Measurements from ENCODE around the gene SEC61G. TPM values are rescaled to one million over a fixed set of nuclear protein-coding genes. Genes with fewer than 3 reads are reported as not detected.

Gene SEC61G
- total RNA-seq, result 199 and 528 TPM in 2 replicates

DNA sequence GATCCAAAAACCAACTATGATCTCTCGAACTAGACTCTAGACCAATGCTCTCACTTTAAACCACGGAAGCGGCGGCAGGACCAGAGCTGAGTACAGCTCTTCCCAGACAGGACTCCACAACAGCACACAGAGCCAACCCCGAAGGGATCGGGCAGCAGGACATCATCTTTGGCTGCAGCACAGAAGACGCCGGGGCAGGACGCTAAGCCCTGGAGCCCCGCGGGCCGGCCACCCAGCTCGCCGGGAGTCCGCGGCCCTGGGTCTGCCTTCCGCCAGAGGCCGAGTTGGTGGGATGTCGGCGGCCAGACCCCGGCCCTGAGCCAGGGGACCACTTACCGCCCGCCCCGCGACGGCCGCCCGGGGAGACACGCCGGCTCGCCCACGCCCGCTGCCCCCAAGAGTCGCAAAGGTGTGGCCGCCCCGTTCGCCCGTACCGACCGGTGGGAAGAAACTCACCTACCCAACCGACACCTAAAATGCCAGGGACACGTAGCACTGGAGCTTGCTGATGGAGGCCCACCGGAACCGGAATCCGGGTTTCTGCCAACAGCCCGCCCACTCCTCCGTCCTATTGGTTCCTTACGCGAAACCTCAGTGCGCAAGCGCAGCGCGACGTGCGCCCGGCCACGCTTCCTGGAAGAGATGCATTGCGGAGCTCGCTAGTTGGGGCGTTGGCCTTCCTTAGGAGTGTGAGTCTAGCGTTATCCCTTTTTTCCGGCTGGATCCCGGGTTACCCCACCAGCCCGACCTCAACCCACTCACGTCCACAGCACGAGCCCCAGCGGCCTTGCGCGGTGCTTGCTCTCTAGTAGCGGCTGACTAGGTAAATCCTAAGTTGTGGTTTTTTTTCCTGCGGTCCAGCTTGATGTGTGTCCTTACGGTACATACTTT, at the start of gene SEC61G:
SEC61G (minus strand) TSS at position 510 of the 891 bp plus-strand sequence. CDS start 1,623 bp downstream, outside the sequence.

Other genes with a start within 250 kb of the SEC61G start
- not detected in 2 replicates for gene VSTM2A, start 216.8 kb downstream of the SEC61G start, total RNA-seq